NCI-H1694 (cell line): ENCODE measurements around the gene ARFGAP1.
"Not testable (repeated sequence)": the region's sequence is repeated elsewhere in the genome, so short reads cannot be mapped to it uniquely, and the experiment has no call there.

ENCODE experiments used
- DNase-seq: peaks from one replicate; lab custom pipeline; 2025; lab: John Stamatoyannopoulos, UW

The ARFGAP1 gene

DNA sequence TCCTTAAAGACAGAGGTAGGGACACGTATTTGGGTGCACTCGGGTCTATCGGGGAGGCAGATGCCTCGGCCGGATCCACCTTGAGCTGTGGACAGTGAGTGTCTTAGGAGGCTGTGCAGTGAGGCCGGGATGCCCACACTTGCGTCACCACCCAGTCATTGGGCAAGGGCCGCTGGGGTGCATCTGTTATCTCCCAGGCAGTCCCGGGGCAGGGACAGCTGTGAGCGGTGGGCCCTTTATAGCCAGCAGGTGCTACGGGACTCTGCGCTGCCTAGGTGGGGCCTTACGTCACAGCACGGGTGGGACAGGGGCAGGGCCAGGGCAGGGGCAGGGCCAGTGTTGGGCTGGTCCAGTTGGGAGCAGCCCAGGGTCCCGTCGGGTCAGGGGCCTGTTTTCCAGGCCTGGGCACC lies 19.7 kb downstream of the ARFGAP1 start:
- DNase-seq, result no peak

GRCh38 chr20:63292904-63293303 lies 20.3 kb downstream of the ARFGAP1 start, which contains the start of gene COL20A1:
COL20A1 (plus strand) TSS chr20:63293186; CDS start chr20:63295108, 1,922 bp downstream.
- DNase-seq, result no peak

DNA sequence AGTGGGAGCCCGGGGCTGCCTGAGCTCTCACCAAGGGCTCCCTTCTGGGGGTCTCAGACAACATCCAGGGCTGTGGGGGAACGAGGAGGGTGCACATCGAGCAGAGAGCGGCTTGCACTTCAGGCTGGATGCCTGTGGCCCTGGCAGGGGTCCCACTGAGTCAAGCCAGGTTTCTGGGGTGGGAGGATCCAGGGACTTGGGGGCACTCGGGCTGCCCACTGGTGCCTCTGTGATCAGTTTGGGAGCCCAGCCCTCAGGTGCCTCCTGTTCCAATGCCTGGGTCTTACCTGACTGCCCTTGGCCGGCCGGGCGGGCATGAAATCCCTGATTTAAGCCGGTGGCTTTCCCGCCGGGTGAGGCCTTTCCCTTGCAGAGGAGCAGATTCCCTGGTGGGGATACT lies 20.8 kb downstream of the ARFGAP1 start:
- DNase-seq, result no peak

- DNase-seq, result no peak
Measured at GRCh38 chr20:63293871-63294535, 21.4 kb downstream of the ARFGAP1 start.

DNA sequence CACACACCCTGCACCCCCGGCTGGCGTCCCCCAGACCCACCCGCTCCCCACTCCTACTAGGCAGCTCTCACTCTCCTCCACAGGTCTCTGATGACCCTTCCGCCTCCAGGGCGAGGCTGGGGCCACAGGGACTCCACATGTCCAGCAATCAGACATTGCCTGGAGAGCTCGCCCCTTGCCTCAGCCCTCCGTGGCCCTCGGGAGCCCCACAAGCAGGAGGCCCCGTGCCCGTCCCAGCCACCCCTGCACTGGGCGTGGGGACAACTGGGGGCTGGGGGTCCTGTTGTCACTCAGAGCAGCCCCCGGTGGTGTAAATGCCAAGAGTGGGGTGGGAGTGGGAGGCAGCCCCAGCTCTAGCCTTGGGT lies 21.9 kb downstream of the ARFGAP1 start:
- DNase-seq, result no peak

DNA sequence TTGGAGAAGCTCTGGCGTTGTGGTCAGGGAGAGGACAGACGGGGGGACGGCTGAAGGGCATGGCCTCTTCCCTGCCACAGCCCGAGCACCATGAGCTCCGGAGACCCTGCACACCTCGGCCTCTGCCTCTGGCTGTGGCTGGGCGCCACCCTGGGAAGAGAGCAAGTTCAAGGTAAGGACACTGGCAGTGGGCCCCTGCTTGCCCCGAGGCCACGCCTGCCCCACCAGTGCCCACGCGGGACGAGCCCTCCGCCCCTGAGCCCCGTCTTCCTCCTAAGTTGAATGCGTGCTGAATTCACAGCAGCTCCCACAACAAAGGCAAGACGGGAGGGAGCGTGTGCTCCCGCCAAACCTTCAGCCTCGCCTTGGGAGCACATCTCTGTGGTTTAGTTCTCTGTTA lies 22.4 kb downstream of the ARFGAP1 start:
- DNase-seq, result no peak

- DNase-seq, result no peak
Measured at GRCh38 chr20:63295422-63295821, 22.8 kb downstream of the ARFGAP1 start.

GRCh38 chr20:63295846-63296245 lies 23.2 kb downstream of the ARFGAP1 start:
- no peak for DNase-seq

DNA sequence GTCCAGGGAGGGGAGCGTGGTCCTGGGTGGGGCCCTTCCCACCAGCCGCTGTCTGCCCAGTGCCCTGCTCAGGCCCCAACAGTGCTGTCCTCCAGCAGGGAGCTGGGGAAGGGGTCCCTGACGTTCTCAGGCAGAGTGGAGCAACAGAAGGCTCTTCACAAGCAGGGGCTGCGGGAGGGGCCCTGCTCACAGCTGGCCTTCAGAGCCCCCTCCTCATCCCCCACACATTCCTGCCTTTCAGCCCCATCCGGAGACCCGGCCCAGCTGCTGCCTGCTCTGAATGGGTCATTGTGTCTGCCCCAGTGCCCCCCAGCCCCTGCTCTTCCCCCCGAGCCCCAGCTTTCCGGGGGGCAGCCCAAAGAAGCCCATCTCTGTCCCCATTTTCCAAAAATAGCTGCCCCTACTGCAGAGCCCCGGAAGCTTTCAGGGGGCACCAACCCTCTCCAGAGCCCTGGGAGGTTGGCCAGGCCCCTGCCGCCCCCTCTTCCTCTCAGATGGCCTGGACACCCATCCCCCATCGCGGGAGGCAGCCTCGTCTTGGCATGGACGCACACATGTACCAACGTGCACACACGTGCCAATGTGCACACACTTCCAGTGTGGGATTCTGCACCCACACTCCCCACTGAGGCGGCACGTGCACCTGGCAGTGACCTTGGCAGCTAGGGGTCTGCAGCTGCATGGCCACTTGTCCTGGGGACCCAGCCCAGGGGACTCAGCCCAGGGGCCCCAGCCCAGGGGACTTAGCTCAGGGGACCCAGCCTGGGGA lies 24.1 kb downstream of the ARFGAP1 start:
- DNase-seq, result no peak

GRCh38 chr20:63297371-63297781 lies 24.8 kb downstream of the ARFGAP1 start:
- no peak for DNase-seq

GRCh38 chr20:63297796-63298572 lies 25.4 kb downstream of the ARFGAP1 start:
- no peak for DNase-seq

DNA sequence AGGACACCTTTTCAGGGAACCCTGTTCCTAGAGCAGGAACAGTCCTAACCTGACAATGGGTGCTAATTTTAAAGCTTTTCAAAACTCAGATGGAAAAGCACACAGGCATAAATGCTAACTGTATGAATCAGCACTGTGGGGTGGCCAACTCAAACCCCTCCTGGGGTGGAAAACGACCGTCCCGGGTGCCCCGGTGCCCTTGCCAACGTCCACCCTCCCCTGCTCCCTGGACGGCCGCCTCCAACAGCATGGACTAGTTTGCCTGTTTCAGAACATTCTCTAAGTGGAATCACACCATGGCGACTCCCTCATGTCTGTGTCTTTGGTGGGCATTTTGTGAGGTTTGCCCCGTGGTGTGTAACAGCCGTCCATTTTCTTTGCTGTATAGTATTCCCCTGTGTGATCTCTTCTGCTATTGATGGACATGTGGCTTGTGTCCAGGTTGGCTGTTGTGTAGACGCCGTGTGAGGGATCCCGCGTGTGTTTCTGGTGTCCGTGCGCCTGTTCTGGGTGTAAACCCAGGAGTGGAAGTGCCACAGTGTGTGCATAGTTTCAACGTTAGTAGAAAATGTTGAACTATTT lies 26.2 kb downstream of the ARFGAP1 start:
- no peak for DNase-seq

DNA sequence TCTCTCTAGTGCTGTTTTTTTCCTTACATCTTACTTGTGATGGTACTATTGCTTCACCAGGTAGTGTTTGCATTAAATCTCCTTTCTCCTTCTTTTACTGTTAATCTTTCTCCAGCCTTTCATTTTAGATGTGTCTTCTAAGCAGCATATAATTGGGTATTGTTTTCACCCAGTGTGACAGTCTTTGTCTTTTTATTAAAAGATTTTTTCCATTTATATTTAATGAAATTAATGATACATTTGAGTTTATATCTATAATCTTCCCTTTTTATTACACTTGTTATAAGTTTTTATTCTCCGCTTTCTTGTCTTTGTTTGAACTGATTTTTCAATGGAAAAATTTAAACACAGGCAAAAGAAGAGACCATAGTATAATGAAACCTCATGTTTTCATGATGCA lies 29.1 kb downstream of the ARFGAP1 start:
- DNase-seq, result no peak

GRCh38 chr20:63303095-63303666 lies 30.6 kb downstream of the ARFGAP1 start:
- DNase-seq, result no peak

GRCh38 chr20:63305393-63305792 lies 32.8 kb downstream of the ARFGAP1 start:
- DNase-seq, result no peak

- DNase-seq, result not testable (repeated sequence)
Measured at GRCh38 chr20:63305933-63306672, 33.5 kb downstream of the ARFGAP1 start.

DNA sequence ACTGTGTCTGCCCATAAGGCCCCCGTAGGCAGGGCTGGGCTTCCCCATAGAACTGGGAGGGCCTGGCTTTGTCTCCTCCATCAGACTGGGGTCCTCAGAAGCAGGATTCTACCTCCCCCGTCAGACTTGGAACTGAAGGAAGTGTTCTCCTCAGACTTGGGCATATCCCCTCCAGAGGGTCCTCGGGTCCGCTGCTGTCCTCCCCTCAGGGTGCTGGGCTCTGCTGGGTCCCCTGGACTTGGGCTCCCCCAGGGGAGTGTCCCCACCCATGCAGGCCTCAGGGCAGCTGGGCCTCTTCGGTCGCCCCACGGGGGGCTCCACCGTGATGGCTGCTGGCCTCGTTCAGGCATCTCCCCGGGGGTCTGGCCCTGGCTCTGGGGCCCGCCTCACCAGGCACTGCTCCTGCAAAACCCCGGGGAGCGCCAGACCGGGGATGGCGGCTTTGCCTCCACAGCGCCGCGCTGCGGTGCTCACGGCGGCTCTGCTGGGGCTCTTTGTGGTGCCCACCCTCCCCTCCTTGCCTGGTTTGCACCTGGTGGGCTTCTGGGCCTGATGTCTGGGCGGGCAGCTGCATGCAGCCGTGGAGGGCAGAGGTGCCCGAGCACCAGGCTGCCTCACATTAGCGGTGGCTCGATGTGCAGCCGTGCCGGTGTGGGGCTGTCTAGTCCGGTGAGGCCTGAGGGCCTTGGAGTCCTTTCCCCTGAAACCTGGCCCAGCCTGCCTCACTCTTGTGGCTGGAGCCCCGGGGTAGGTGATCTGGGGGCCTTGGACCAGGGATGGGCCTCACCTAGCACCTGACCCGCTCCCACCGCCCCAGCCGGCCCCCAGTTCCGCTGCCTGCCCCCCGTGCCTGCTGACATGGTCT lies 34.3 kb downstream of the ARFGAP1 start:
- DNase-seq, result no peak

- DNase-seq, result no peak
Measured at GRCh38 chr20:63307538-63308217, 35.1 kb downstream of the ARFGAP1 start.

GRCh38 chr20:63308218-63308911 lies 35.8 kb downstream of the ARFGAP1 start:
- DNase-seq, result no peak
